Memory B cell (primary cell): Measurements from ENCODE around the gene BAD.
A peak's percentile ranks its signal among the peaks of the same experiment; 100 is the strongest.

Experiments used
- ATAC-seq: fragments of 150-1000 bp; cut with Tn5 transposase; 2 replicates; pipeline ENCODE4 v1.10.0; 2021; ENCODE audit warnings: low read depth, mild to moderate bottlenecking, moderate library complexity
- DNase-seq, 2 donors: peaks; one replicate each; pipeline ENCODE4 v3.0.0; 2022; ENCODE audit warnings: low spot score in 2 of 2
- H3K27ac Mint-ChIP-seq: one replicate; pipeline ENCODE4 v1.8.0; 2022; ENCODE audit warnings: mild to moderate bottlenecking, moderate library complexity, mixed read lengths
- H3K27me3 Mint-ChIP-seq: one replicate; pipeline ENCODE4 v1.8.0; 2022; ENCODE audit warnings: mixed read lengths
- H3K36me3 Mint-ChIP-seq: one replicate; pipeline ENCODE4 v1.8.0; 2022; ENCODE audit warnings: mild to moderate bottlenecking, mixed read lengths
- H3K4me1 Mint-ChIP-seq: one replicate; pipeline ENCODE4 v1.8.0; 2022; ENCODE audit warnings: mixed read lengths
- H3K4me3 Mint-ChIP-seq: one replicate; pipeline ENCODE4 v1.8.0; 2022; ENCODE audit warnings: mild to moderate bottlenecking, moderate library complexity, mixed read lengths
- H3K9me3 Mint-ChIP-seq: one replicate; pipeline ENCODE4 v1.8.0; 2022; ENCODE audit warnings: mixed read lengths

Gene BAD

DNA sequence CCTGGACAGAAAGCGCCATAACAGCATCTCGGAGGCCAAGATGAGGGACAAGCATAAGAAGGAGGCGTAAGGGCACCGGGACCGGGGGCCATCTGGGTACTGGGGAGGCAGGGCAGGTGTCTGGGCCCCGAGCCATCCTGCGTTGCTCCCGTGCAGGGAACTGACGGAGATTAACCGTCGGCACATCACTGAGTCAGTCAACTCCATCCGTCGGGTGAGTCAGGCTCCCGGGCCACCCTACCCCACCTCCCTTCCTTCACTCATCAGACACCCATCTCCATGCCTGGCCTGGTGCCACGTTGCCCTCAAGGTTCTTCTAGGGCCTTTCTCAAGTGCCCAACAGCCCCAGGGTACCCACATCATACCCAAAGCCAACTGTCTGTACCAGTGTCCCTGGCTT, 18.1 kb downstream of the BAD start:
- Mint-ChIP-seq H3K36me3 (peaks cover 4% of the 10 kb centered on the region), H3K27me3 (no peaks in the 10 kb centered on the region), H3K27ac (no peak overlapping the region), H3K9me3 (no peaks in the 10 kb centered on the region), H3K4me3 (no peak overlapping the region), H3K4me1 (peaks cover 13% of the 10 kb centered on the region)
- DNase-seq (no peak), ATAC-seq (no peak)

DNA sequence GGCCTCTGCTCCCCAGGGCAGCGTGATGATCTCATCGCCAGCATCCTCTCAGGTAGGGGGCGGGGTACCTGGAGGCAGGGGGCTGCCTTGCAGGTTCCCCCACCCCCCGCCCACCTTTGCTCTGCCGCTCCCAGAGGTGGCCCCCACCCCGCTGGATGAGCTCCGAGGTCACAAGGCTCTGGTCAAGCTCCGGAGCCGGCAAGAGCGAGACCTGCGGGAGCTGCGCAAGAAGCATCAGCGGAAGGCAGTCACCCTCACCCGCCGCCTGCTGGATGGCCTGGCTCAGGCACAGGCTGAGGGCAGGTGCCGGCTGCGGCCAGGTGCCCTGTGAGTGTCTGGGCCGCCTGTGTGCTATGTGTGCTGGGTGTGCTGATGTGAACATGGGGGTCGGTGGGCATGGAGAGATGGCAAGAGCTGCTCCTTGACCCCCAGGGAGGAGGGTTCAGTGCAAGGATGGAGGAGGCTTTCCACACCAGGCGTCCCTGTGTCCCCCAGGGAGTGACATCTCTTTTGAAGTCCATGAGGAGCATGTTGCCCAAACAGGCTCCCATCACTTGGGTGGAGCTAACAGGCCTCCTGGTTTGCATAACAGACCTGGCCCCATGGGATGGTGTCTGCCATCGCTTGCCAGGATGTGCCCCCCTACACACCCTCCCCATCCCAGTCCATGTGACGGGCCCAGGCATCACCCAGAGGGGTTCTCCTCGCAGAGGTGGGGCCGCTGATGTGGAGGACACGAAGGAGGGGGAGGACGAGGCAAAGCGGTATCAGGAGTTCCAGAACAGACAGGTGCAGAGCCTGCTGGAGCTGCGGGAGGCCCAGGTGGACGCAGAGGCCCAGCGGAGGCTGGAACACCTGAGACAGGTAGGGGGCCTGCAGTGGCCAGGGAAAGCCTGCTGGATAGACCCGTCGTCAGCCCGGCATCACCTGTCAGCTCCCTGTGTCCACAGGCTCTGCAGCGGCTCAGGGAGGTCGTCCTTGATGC, 19.0 kb downstream of the BAD start:
- Mint-ChIP-seq H3K27ac (no peak overlapping the region), H3K4me1 (peaks cover 9% of the 10 kb centered on the region), H3K4me3 (no peak overlapping the region), H3K27me3 (no peaks in the 10 kb centered on the region), H3K36me3 (peaks cover 4% of the 10 kb centered on the region), H3K9me3 (no peaks in the 10 kb centered on the region)
- DNase-seq (no peak), ATAC-seq (no peak)

DNA sequence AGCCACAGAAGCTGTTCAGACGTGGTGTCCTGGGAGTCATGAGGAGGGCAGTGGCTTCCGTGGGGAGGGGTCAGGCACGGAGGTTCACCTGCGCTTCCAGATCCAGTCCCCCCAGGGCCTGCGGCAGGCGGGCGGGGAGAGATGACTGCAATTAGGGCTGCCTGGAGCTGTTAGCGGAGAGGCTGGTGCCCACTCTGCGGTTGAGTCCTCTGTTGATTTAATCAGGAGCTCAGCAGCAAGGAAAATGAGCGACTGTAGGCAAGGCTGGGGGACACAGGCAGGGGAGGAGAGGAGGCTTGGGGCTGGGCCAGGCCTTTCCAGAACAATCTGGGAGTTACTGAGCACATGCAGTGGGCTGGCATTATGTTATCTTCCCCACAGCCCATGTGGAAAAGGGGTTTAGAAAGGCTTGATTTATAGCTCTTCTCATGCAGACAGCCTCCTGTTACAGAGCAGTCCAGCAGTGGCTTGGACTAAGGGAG, 20.1 kb downstream of the BAD start:
- DNase-seq (no peak), ATAC-seq (no peak)
- Mint-ChIP-seq H3K27ac (no peak overlapping the region), H3K4me1 (peaks cover 17% of the 10 kb centered on the region), H3K4me3 (no peak overlapping the region), H3K36me3 (peaks cover 14% of the 10 kb centered on the region), H3K9me3 (no peaks in the 10 kb centered on the region), H3K27me3 (no peaks in the 10 kb centered on the region)

- DNase-seq, result no peak
- Mint-ChIP-seq H3K27me3 (no peaks in the 10 kb centered on the region), H3K27ac (no peak overlapping the region), H3K36me3 (peaks cover 16% of the 10 kb centered on the region), H3K4me3 (no peak overlapping the region), H3K9me3 (no peaks in the 10 kb centered on the region), H3K4me1 (peaks cover 15% of the 10 kb centered on the region)
- ATAC-seq, result no peak
Observed at GRCh38 chr11:64263947-64264317, 20.5 kb downstream of the BAD start.

DNA sequence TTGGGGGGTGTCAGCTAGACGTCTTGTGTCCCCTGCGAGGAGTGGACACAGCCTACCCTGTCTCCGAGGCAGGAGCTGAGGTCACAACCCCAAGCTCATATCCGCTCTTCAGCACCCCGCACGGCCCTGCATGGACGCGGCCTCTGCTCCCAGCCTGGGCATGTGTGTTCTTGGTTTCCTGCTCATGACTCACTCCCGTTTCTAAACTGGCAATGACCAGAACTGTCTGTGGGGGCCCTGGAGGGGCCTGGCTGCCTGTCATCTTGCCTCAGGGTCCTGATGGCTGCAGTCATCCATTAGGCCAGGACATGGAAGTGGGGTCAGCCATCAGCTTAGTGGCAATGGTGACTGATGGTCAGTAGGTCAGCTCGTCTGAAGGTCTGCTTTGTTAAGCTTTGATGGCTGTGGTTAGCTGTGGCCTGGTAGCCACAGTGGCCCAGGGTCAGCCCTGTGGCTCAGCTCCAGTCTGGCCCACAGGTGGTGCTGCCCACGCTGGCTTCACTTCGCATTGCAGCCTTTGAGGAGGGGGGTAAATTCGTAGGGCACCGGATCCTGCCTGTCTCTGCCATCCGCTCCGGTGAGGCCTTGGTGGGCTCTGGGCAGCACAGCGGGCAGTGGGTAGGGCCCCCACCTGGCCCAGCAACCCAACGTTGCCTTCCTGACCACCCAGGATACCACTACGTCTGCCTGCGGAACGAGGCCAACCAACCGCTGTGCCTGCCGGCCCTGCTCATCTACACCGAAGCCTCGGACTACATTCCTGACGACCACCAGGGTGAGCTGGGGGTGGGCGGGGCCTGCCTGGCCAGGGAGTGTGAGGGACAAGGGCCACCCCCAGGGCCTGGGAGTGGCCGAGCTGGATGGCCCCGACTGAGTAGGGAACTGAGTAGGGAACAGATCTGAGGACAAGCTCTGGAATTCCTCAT, 21.2 kb downstream of the BAD start:
- no peak overlapping the region for H3K27ac Mint-ChIP-seq
- H3K36me3 Mint-ChIP-seq, result peaks cover 16% of the 10 kb centered on the region
- no peak for ATAC-seq
- H3K9me3 Mint-ChIP-seq, result no peaks in the 10 kb centered on the region
- no peak for DNase-seq
- no peaks in the 10 kb centered on the region for H3K27me3 Mint-ChIP-seq
- H3K4me1 Mint-ChIP-seq, result peaks cover 11% of the 10 kb centered on the region
- no peak overlapping the region for H3K4me3 Mint-ChIP-seq

DNA sequence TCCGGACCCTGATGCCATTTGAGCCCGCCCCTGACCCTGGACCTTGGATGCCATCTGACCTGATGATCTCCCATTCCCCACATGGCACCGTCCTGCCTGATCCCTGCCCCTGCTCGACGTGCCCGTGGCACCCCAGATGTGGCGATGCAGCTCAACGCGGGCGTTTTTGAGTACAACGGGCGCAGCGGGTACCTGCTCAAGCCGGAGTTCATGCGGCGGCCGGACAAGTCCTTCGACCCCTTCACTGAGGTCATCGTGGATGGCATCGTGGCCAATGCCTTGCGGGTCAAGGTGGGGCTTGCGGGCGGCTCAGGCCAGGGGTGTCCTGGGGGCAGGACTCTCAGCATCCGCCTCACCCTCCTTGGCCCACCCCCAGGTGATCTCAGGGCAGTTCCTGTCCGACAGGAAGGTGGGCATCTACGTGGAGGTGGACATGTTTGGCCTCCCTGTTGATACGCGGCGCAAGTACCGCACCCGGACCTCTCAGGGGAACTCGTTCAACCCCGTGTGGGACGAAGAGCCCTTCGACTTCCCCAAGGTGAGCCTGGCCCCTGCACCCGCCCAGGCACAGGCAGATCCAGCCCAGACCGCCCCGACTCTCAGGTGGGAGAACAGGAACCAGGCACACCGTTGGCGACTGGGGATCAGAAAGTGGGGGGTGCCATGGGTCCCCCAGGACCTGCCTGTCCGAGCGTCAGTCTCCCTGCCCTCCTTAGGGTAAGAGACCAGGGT, 22.0 kb downstream of the BAD start:
- DNase-seq (no peak), ATAC-seq (no peak)
- H3K36me3 Mint-ChIP-seq, result peaks cover 19% of the 10 kb centered on the region
- no peak overlapping the region for H3K27ac Mint-ChIP-seq
- H3K4me3 Mint-ChIP-seq, result no peak overlapping the region
- no peaks in the 10 kb centered on the region for H3K9me3 Mint-ChIP-seq
- peaks cover 11% of the 10 kb centered on the region for H3K4me1 Mint-ChIP-seq
- H3K27me3 Mint-ChIP-seq, result no peaks in the 10 kb centered on the region

DNA sequence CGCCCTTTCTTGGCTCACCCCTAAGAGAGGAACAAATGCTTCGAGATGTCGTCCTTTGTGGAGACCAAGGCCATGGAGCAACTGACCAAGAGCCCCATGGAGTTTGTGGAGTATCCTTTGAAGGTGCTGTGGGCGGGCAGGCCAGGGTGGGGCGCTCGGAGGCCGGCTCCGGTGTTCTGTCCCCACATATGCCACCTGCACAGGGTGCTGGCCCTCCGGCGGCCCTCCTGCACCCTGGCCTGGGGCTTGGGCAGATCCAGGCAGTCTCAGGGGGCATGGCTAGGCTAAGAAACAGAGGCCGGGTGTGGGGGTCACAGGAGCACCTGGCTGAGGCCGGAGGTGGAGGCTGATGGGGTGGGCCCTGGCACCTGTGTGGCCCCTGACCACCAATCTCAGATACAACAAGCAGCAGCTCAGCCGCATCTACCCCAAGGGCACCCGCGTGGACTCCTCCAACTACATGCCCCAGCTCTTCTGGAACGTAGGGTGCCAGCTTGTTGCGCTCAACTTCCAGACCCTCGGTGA, 22.8 kb downstream of the BAD start:
- Mint-ChIP-seq H3K27ac (no peak overlapping the region), H3K4me3 (no peak overlapping the region), H3K9me3 (no peaks in the 10 kb centered on the region), H3K27me3 (no peaks in the 10 kb centered on the region), H3K36me3 (peaks cover 19% of the 10 kb centered on the region), H3K4me1 (peaks cover 11% of the 10 kb centered on the region)
- ATAC-seq (no peak), DNase-seq (no peak)

DNA sequence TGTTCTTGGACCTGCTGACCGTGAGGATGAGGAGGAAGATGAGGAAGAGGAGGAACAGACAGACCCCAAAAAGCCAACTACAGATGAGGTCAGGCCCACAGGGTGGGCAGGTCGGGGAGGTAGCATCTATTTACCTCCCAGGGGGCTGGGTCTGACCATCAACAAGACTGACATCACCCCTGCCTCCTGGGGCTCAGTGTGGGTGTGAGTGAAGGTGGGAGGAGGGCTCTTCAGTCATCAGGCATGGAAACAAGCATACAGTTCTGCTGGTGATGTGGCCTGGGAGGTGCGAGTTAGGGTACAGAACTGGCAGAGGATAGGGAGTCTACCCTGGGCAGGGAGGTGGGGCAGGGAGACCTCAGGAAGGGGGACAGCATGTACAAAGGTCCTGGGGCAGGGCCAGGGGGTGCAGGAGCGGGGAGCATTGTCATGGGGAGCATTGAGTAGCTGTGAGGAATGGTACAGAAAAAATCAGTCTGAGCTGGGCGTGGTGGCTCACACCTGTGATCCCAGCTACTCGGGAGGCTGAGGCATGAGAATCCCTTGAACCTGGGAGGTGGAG, 24.2 kb downstream of the BAD start:
- Mint-ChIP-seq H3K36me3 (peaks cover 19% of the 10 kb centered on the region), H3K9me3 (no peaks in the 10 kb centered on the region), H3K27me3 (no peaks in the 10 kb centered on the region), H3K27ac (peak overlapping the region; percentile 64), H3K4me1 (peaks cover 9% of the 10 kb centered on the region), H3K4me3 (no peak overlapping the region)
- DNase-seq (no peak), ATAC-seq (no peak)

DNA sequence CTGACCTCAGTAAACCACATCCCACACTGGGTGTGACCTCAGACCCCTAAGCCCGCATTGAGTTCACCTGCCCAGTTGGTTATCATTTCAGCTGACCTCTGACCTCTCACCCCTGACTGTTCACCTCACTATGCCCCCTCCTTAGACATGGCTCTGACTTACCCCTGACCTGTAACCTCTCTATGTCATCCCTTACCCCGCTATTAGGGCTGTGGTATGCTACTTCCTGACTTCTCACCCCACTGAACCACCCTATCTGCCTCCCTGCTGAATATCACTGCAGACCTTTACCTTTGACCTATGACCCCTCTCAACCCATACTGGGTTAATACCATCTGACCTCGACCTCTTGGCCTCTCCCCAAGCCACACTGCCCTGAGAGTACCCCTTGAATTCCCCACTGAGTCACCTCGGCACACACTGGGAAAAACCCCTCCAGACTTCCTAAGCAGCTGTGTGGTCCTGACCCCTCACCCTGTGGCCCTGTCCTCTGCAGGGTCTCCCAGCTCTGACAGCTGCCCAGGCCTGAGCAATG, 24.9 kb downstream of the BAD start:
- no peaks in the 10 kb centered on the region for H3K27me3 Mint-ChIP-seq
- no peak for ATAC-seq
- peak overlapping the region; percentile 64 for H3K27ac Mint-ChIP-seq
- DNase-seq, result no peak
- no peak overlapping the region for H3K4me3 Mint-ChIP-seq
- H3K36me3 Mint-ChIP-seq, result peaks cover 19% of the 10 kb centered on the region
- H3K9me3 Mint-ChIP-seq, result no peaks in the 10 kb centered on the region
- peaks cover 9% of the 10 kb centered on the region for H3K4me1 Mint-ChIP-seq

- H3K36me3 Mint-ChIP-seq, result peaks cover 19% of the 10 kb centered on the region
Observed at GRCh38 chr11:64258946-64259532, 25.4 kb downstream of the BAD start.

DNA sequence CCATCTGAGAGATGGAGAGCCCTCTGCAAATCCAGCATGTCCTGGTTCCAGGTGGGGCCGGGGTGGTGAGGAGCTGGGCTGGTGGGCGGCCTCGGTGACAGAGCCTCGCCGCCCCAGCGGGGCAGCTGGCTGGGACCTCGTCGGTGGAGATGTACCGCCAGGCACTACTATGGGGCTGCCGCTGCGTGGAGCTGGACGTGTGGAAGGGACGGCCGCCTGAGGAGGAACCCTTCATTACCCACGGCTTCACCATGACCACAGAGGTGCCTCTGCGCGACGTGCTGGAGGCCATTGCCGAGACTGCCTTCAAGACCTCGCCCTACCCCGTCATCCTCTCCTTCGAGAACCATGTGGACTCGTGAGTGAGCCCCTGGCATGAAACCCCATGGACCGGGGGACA, 26.1 kb downstream of the BAD start:
- Mint-ChIP-seq H3K36me3 (peaks cover 19% of the 10 kb centered on the region), H3K4me3 (no peak overlapping the region), H3K27ac (no peak overlapping the region), H3K9me3 (no peaks in the 10 kb centered on the region), H3K27me3 (no peaks in the 10 kb centered on the region), H3K4me1 (peaks cover 9% of the 10 kb centered on the region)
- ATAC-seq (no peak), DNase-seq (no peak)

More at GRCh38 chr11:64258946-64259532, 25.4 kb downstream of the BAD start:
- peaks cover 9% of the 10 kb centered on the region for H3K4me1 Mint-ChIP-seq
- no peaks in the 10 kb centered on the region for H3K9me3 Mint-ChIP-seq
- H3K4me3 Mint-ChIP-seq, result no peak overlapping the region
- H3K27me3 Mint-ChIP-seq, result no peaks in the 10 kb centered on the region
- no peak overlapping the region for H3K27ac Mint-ChIP-seq
- no peak for DNase-seq
- ATAC-seq, result no peak

DNA sequence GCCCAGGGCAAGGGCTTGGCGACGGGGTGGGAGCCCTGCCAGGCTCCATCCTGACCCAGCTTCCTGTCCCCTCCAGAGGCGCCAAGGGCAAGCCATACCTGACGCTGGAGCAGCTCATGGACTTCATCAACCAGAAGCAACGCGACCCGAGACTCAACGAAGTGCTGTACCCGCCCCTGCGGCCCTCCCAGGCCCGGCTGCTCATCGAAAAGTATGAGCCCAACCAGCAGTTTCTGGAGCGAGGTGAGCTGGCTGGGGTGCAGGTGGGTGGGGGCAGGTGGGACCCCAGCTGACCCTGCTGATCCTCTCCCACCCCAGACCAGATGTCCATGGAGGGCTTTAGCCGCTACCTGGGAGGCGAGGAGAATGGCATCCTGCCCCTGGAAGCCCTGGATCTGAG, 28.2 kb downstream of the BAD start:
- H3K4me3 Mint-ChIP-seq, result no peak overlapping the region
- no peak for DNase-seq
- peaks cover 15% of the 10 kb centered on the region for H3K36me3 Mint-ChIP-seq
- no peak overlapping the region for H3K27ac Mint-ChIP-seq
- H3K9me3 Mint-ChIP-seq, result no peaks in the 10 kb centered on the region
- H3K27me3 Mint-ChIP-seq, result no peaks in the 10 kb centered on the region
- peaks cover 16% of the 10 kb centered on the region for H3K4me1 Mint-ChIP-seq
- no peak for ATAC-seq
